ENCODE measurements around the gene KRT74.

Gene KRT74

DNA sequence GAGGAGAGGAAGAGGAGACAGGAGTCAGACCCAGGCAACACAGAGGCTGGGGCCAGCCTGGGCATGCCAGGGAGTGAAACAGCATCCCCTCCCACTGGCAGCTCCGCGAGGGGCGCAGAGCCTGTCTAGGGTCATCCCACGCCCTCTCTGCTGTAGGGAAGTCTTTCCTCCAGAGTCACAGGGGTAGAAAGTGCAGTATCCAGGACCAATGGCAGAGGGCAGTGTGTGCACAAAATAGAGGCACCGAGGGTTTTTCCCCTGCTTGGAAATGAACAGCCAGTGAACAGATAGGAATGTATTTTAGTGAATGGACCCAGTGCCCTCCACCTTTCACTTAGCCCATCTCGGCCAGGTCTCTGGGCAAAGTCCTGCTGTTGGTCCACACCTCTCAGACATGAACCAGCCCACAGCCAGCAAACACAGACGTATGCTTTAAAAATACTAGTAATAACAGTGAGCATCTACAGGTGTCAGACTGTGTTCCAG is 9.4 kb upstream of the KRT74 start:
- no peak overlapping the region for H3K4me3 ChIP-seq (replicated peaks; ENCODE audit: low read depth, low read length)
- peaks cover 6% of the 10 kb centered on the region for H3K27me3 ChIP-seq (replicated peaks; ENCODE audit: control insufficient read depth, insufficient read depth, low read length)
- no peak for DNase-seq (ENCODE audit: extremely low read depth, insufficient read length)
- TF ChIP-seq, protein P1, sequence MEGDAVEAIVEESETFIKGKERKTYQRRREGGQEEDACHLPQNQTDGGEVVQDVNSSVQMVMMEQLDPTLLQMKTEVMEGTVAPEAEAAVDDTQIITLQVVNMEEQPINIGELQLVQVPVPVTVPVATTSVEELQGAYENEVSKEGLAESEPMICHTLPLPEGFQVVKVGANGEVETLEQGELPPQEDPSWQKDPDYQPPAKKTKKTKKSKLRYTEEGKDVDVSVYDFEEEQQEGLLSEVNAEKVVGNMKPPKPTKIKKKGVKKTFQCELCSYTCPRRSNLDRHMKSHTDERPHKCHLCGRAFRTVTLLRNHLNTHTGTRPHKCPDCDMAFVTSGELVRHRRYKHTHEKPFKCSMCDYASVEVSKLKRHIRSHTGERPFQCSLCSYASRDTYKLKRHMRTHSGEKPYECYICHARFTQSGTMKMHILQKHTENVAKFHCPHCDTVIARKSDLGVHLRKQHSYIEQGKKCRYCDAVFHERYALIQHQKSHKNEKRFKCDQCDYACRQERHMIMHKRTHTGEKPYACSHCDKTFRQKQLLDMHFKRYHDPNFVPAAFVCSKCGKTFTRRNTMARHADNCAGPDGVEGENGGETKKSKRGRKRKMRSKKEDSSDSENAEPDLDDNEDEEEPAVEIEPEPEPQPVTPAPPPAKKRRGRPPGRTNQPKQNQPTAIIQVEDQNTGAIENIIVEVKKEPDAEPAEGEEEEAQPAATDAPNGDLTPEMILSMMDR (IDR thresholded peaks at IDR 0.05; ENCODE audit: insufficient read depth, low read length, poor library complexity, severe bottlenecking) = peak; percentile 64
- no peaks in the 10 kb centered on the region for H3K36me3 ChIP-seq (ENCODE audit: control insufficient read depth, insufficient read depth, low read length)

DNA sequence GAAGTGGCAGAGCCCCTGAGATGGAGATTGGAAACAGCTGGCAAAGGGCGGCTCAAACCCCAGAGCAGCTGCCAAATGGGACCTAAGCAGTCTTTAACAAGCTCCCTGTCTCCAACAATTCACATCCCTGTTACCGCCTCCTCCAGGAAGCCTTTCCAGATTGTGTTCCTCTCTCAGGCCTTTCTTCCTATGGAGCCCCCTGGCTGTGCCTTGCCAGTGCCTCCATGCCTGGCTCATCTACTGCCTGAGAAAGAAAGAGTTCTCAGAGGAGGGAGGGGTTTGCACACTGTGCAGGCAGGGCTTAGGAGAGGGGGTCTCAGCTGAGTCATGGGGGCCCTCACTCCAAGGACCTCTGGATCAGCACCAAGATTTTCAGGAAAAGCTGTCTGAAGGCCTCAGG is 8.8 kb upstream of the KRT74 start:
- no peaks in the 10 kb centered on the region for H3K36me3 ChIP-seq (ENCODE audit: control insufficient read depth, insufficient read depth, low read length)
- peaks cover 6% of the 10 kb centered on the region for H3K27me3 ChIP-seq (replicated peaks; ENCODE audit: control insufficient read depth, insufficient read depth, low read length)
- no peak overlapping the region for H3K4me3 ChIP-seq (replicated peaks; ENCODE audit: low read depth, low read length)
- no peak for DNase-seq (ENCODE audit: extremely low read depth, insufficient read length)
- TF ChIP-seq, protein P1 (IDR thresholded peaks at IDR 0.05; ENCODE audit: insufficient read depth, low read length, poor library complexity, severe bottlenecking) = no peak

- no peak for DNase-seq (ENCODE audit: extremely low read depth, insufficient read length)
- Histone ChIP-seq H3K36me3 (ENCODE audit: control insufficient read depth, insufficient read depth, low read length) (no peaks in the 10 kb centered on the region), H3K4me3 (replicated peaks; ENCODE audit: low read depth, low read length) (no peak overlapping the region), H3K27me3 (replicated peaks; ENCODE audit: control insufficient read depth, insufficient read depth, low read length) (peaks cover 6% of the 10 kb centered on the region)
- TF ChIP-seq, protein P1 (IDR thresholded peaks at IDR 0.05; ENCODE audit: insufficient read depth, low read length, poor library complexity, severe bottlenecking) = no peak
Observed at GRCh38 chr12:52581481-52581880, 7.8 kb upstream of the KRT74 start.

GRCh38 chr12:52581066-52581465 is 7.4 kb upstream of the KRT74 start:
- no peaks in the 10 kb centered on the region for H3K36me3 ChIP-seq (ENCODE audit: control insufficient read depth, insufficient read depth, low read length)
- H3K27me3 ChIP-seq (replicated peaks; ENCODE audit: control insufficient read depth, insufficient read depth, low read length) = peaks cover 6% of the 10 kb centered on the region
- DNase-seq (ENCODE audit: extremely low read depth, insufficient read length) = no peak
- no peak overlapping the region for H3K4me3 ChIP-seq (replicated peaks; ENCODE audit: low read depth, low read length)
- TF ChIP-seq, protein P1 (IDR thresholded peaks at IDR 0.05; ENCODE audit: insufficient read depth, low read length, poor library complexity, severe bottlenecking) = no peak

DNA sequence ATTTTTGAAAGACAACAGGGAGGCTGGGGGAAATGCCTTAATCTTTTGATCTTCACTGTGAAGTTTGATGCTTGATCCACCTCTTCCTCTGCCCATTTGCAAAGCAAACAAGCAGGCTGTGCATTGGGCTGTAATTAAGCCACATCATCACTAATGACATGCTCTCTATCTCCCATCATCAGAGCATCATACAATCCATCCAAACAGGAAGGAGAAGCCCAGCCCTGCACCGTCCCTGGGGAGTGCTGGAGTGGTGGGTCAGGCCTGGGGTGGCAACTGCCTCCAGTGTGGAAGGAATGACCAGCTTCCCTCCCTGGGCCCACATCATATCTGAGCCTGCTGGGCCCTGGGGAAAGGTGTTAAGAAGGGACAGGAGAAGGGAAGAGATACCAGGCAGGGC is 6.9 kb upstream of the KRT74 start:
- Histone ChIP-seq H3K4me3 (replicated peaks; ENCODE audit: low read depth, low read length) (no peak overlapping the region), H3K36me3 (ENCODE audit: control insufficient read depth, insufficient read depth, low read length) (no peaks in the 10 kb centered on the region), H3K27me3 (replicated peaks; ENCODE audit: control insufficient read depth, insufficient read depth, low read length) (peaks cover 6% of the 10 kb centered on the region)
- TF ChIP-seq, protein P1 (IDR thresholded peaks at IDR 0.05; ENCODE audit: insufficient read depth, low read length, poor library complexity, severe bottlenecking) = no peak
- no peak for DNase-seq (ENCODE audit: extremely low read depth, insufficient read length)

All from GM06990 (cell line).